Transverse colon (tissue), 4 donors: ENCODE data around the gene RIMBP2. TPM values are rescaled to one million over a fixed set of nuclear protein-coding genes. Genes with fewer than 3 reads are reported as not detected.

Source experiments
- DNase-seq: peaks from one replicate; pipeline ENCODE4 v3.0.0-alpha.2; 2019
- H3K27ac ChIP-seq, 4 donors: fragments of 200-600 bp; sonication (generic); 2 replicates each; pipeline ENCODE4 v1.5.1; 2016 to 2018; ENCODE audit warnings: inconsistent platforms in 4 of 4
- H3K27me3 ChIP-seq: fragments of 200-600 bp; sonication (generic); 2 replicates; pipeline ENCODE4 v1.5.1; 2017; ENCODE audit warnings: inconsistent platforms
- H3K36me3 ChIP-seq, 4 donors: fragments of 200-600 bp; sonication (generic); 2 replicates each; pipeline ENCODE4 v1.5.1; 2017 to 2019; ENCODE audit warnings: inconsistent platforms in 4 of 4
- H3K4me1 ChIP-seq, 4 donors: fragments of 200-600 bp; sonication (generic); 2 replicates each; pipeline ENCODE4 v1.5.1; 2017 to 2020; ENCODE audit warnings: inconsistent platforms in 4 of 4
- H3K4me3 ChIP-seq, 4 donors: fragments of 200-600 bp; sonication (generic); 1 replicate in 1 of 4; 2 replicates in 3 of 4; pipeline versions ENCODE4 v1.5.1 to v1.6.1; 2017 to 2019; ENCODE audit warnings: inconsistent platforms in 4 of 4
- H3K9me3 ChIP-seq, 2 donors: fragments of 200-600 bp; sonication (generic); 2 replicates each; pipeline ENCODE4 v1.5.1; 2017 to 2019; ENCODE audit warnings: inconsistent platforms in 2 of 2
- CTCF ChIP-seq, 5 experiments: fragments of 200-600 bp in 3 of 5; fragments of 450-650 bp in 2 of 5; sonication (generic) in 3 of 5; IDR thresholded peaks; 1 replicate in 2 of 5; 2 replicates in 3 of 5; pipeline ENCODE4 v1.5.1; 2016 to 2017; ENCODE audit warnings: antibody characterized with exemption in 5 of 5, inconsistent platforms in 3 of 5, mild to moderate bottlenecking in 2 of 5, moderate library complexity in 1 of 5
- EP300 ChIP-seq: sonication (generic); formaldehyde crosslinking; IDR thresholded peaks from one replicate; pipeline ENCODE4 v1.6.1; 2017; ENCODE audit warnings: antibody characterized with exemption, low read depth
- POLR2A ChIP-seq: fragments of 450-650 bp; IDR thresholded peaks from one replicate; pipeline ENCODE4 v1.6.1; 2016; ENCODE audit warnings: antibody characterized with exemption, mild to moderate bottlenecking, moderate library complexity
- POLR2AphosphoS5 ChIP-seq, 3 donors: sonication (generic); formaldehyde crosslinking; IDR thresholded peaks; one replicate each; pipeline ENCODE4 v1.6.1; 2016; ENCODE audit warnings: antibody characterized with exemption in 3 of 3
- WGBS, 2 donors: methylation state at CpG; one replicate each; pipeline ENCODE4 v1.1.5; 2018; ENCODE audit warnings: low coverage in 1 of 2; 5-methylcytosine and 5-hydroxymethylcytosine counted together
- in situ Hi-C, 4 donors: fragments of 200-750 bp; cut with MboI; loops; one replicate each; pipeline versions ENCODE4 v1.15.0 to v1.15.1; 2017; ENCODE audit warnings: low sequenced_read_pairs in 3 of 4, low pct_ligation_motif_present in 1 of 4, low pct_unique_long_range_greater_than_20kb in 1 of 4
- intact Hi-C: fragments of 100-400 bp; cut with DNase I; formaldehyde crosslinking; loops from one replicate; pipeline ENCODE4 v1.15.1; 2023; ENCODE audit warnings: low total_unique reads
- total RNA-seq, 4 donors: library from RNA; depleted of rRNA; stranded (reverse); fragments of >200 nt; gene quantifications; one replicate each; pipeline ENCODE4 v1.1.0, GENCODE V29; 2016

Gene RIMBP2
- total RNA-seq, 4 donors from 2014 or later = 2.9 to 17.3 (median 4.3) TPM

- Histone ChIP-seq H3K36me3 (no peaks in the 10 kb centered on the region), H3K4me3 (no peak overlapping the region), H3K9me3 (no peaks in the 10 kb centered on the region), H3K27me3 (no peaks in the 10 kb centered on the region), H3K27ac (no peak overlapping the region), H3K4me1 (no peaks in the 10 kb centered on the region)
- TF ChIP-seq EP300 (no peak), POLR2A (no peak), POLR2AphosphoS5 (IDR thresholded peaks at IDR 0.05) (no peak), CTCF (IDR thresholded peaks at IDR 0.05) (no peak)
- intact Hi-C loops = no loop called here
- in situ Hi-C loops = no loop called here
- WGBS, 2 donors = 77% methylated on average over 7 of the region's 7 CpGs; no CpG with 5 or more reads in 1 of the 2 donors
- no peak for DNase-seq
Observed at GRCh38 chr12:130579231-130579630, 136.9 kb downstream of the RIMBP2 start.

- no peak overlapping the region for H3K4me3 ChIP-seq
- 20 to 76% methylated on average over 1 to 6 of the region's 6 CpGs for WGBS, 2 donors
- in situ Hi-C loops = no loop called here
- H3K9me3 ChIP-seq = no peaks in the 10 kb centered on the region
- no peaks in the 10 kb centered on the region for H3K4me1 ChIP-seq
- no peaks in the 10 kb centered on the region for H3K36me3 ChIP-seq
- no peaks in the 10 kb centered on the region for H3K27me3 ChIP-seq
- TF ChIP-seq POLR2AphosphoS5 (IDR thresholded peaks at IDR 0.05) (no peak), CTCF (IDR thresholded peaks at IDR 0.05) (no peak), POLR2A (no peak), EP300 (no peak)
- no peak for DNase-seq
- intact Hi-C loops = no loop called here
- no peak overlapping the region for H3K27ac ChIP-seq
Observed at GRCh38 chr12:130577351-130577750, 138.7 kb downstream of the RIMBP2 start.

- in situ Hi-C loops = no loop called here
- no peaks in the 10 kb centered on the region for H3K27me3 ChIP-seq
- DNase-seq = no peak
- intact Hi-C loops = no loop called here
- no peaks in the 10 kb centered on the region for H3K36me3 ChIP-seq
- H3K4me3 ChIP-seq = no peak overlapping the region
- 85 to 93% methylated on average over 3 to 17 of the region's 17 CpGs for WGBS, 2 donors
- no peaks in the 10 kb centered on the region for H3K9me3 ChIP-seq
- TF ChIP-seq POLR2A = no peak
- no peak for TF ChIP-seq EP300
- TF ChIP-seq CTCF (IDR thresholded peaks at IDR 0.05) = no peak
- TF ChIP-seq POLR2AphosphoS5 (IDR thresholded peaks at IDR 0.05) = no peak
- H3K27ac ChIP-seq = no peak overlapping the region
- no peaks in the 10 kb centered on the region for H3K4me1 ChIP-seq
Observed at GRCh38 chr12:130576371-130576816, 139.7 kb downstream of the RIMBP2 start.

GRCh38 chr12:130574402-130574801 lies 141.7 kb downstream of the RIMBP2 start:
- no peaks in the 10 kb centered on the region for H3K9me3 ChIP-seq
- TF ChIP-seq POLR2AphosphoS5 (IDR thresholded peaks at IDR 0.05) = no peak
- TF ChIP-seq POLR2A = no peak
- TF ChIP-seq CTCF (IDR thresholded peaks at IDR 0.05) = no peak
- no peak for TF ChIP-seq EP300
- intact Hi-C loops (no loop called here), in situ Hi-C loops (no loop called here)
- no peak for DNase-seq
- no peak overlapping the region for H3K27ac ChIP-seq
- no peaks in the 10 kb centered on the region for H3K36me3 ChIP-seq
- H3K4me1 ChIP-seq = no peaks in the 10 kb centered on the region
- no peaks in the 10 kb centered on the region for H3K27me3 ChIP-seq
- H3K4me3 ChIP-seq = no peak overlapping the region
- 65% methylated on average over 6 of the region's 6 CpGs; no CpG with 5 or more reads in 1 of the 2 donors for WGBS, 2 donors
